C4-2B (cell line): ENCODE data around the gene OGG1.

Source experiments
- H3K27ac ChIP-seq: fragments of 450-650 bp; 2 replicates; pipeline ENCODE4 v1.5.1; 2017
- ZFX ChIP-seq: fragments of 450-650 bp; IDR thresholded peaks from 2 replicates; pipeline ENCODE4 v1.6.1; 2017
- TF ChIP-seq, protein P1 (sequence below): fragments of 450-650 bp; conservative IDR thresholded peaks from 2 replicates; pipeline ENCODE4 v1.5.1; 2017; ENCODE audit warnings: mild to moderate bottlenecking

Gene OGG1

DNA sequence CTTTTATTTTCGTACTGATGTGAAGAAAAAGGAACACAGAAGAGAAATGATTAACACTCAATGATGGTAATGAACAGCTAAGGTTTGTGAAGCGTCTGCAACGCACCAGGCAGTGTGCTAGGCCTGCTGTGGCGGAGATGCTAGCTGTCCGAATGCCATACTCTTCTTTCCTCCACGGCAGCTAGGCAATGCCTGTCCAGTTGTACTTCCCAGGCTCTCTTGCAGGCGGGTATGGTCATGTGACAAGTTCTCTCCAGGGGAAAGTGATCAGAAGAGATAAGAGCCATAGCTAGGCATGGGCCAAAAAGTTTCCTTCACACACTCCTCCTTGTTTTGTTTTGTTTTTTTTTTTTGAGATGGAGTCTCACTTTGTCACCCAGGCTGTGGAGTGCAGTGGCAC, 35.9 kb downstream of the OGG1 start:
- no peak overlapping the region for H3K27ac ChIP-seq
- TF ChIP-seq, protein P1, sequence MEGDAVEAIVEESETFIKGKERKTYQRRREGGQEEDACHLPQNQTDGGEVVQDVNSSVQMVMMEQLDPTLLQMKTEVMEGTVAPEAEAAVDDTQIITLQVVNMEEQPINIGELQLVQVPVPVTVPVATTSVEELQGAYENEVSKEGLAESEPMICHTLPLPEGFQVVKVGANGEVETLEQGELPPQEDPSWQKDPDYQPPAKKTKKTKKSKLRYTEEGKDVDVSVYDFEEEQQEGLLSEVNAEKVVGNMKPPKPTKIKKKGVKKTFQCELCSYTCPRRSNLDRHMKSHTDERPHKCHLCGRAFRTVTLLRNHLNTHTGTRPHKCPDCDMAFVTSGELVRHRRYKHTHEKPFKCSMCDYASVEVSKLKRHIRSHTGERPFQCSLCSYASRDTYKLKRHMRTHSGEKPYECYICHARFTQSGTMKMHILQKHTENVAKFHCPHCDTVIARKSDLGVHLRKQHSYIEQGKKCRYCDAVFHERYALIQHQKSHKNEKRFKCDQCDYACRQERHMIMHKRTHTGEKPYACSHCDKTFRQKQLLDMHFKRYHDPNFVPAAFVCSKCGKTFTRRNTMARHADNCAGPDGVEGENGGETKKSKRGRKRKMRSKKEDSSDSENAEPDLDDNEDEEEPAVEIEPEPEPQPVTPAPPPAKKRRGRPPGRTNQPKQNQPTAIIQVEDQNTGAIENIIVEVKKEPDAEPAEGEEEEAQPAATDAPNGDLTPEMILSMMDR, result no peak
- no peak for TF ChIP-seq ZFX

DNA sequence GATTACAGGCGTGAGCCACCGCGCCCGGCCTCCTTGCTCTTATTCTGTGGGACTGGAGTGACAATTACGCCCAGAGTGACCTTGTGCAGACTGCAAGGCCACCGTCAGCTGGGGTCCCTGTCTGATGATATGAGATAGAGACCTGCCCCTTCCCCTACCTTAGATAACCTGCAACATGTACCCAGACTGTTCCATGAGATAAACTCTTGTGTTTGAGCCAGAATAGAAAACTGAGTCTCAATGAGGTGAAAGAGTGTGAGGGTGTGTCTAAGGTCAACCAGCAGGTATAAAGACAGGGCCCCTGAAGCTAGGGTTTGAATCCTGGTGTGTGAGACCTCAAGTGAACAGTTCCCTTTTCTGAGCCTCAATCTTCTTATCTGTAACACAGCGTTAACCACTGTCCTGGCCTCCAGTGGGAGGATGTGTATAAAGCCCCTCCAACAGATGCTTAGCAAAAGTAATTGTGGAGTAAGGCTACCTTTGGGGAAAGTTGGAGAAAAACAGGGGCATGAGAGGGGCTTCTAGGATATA, 36.5 kb downstream of the OGG1 start:
- no peak for TF ChIP-seq ZFX
- TF ChIP-seq, protein P1, result no peak
- no peak overlapping the region for H3K27ac ChIP-seq

DNA sequence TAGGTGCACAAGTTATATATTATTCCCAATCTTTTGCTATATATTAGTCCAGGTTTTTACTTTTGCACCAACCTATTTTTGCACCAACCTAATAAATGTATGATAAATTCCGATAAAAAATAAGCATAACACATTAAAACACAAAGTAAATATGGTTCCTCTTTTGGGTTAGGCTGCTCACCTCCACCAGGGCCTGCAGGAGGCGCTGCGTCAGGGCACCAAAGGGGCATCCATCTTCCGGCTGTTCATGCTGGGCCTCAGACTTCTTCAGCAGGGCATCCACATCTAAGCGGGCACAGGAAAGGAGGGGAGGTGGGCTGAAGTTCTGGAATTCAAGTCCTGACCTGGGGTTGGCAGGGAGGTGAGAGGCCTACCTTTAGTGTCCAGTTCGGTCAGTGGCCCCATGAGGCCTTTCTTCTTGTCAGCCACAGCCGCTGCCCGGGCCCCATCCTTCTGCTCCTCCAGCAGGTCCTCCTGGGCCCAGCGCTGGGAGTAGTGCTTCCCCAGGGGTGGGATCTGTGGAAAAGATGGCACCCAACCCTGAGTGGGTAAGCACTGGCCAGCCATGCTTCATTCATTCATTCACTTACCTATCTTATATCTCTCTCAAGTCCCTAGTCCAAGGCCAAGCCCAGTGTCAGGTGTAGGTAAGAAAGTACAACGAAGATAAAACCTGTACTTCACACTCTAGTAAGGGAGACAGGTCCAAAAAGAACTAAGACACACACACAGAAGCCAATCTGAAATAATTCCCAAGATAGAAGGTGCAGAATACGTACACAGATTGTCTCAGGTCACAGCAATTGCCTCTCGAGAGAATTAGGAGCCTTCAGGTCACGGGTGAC, 37.3 kb downstream of the OGG1 start:
- TF ChIP-seq ZFX, result no peak
- TF ChIP-seq, protein P1, result peak; percentile 63; the same call in 1 of the 2 replicates
- no peak overlapping the region for H3K27ac ChIP-seq

DNA sequence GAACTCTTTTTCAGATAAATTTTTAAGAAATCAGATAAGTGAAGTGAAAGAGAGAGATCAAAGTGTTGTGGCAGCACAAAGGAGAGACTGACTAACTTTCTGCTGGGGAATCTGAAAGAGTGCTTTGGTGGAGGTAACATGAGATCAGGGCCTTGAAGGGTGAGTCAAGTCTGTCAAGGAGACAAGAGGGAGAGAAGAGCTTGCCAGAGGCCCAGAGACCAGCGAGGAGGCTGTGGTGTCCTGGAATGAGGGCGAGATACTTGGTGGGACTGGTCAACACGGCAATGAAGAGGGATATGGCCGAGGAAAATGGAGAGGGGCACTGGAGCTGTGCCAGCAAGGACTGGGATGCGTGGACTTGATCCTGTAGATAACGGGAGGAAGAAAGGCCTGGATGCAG, 38.0 kb downstream of the OGG1 start:
- no peak overlapping the region for H3K27ac ChIP-seq
- TF ChIP-seq, protein P1, result no peak
- TF ChIP-seq ZFX, result no peak

DNA sequence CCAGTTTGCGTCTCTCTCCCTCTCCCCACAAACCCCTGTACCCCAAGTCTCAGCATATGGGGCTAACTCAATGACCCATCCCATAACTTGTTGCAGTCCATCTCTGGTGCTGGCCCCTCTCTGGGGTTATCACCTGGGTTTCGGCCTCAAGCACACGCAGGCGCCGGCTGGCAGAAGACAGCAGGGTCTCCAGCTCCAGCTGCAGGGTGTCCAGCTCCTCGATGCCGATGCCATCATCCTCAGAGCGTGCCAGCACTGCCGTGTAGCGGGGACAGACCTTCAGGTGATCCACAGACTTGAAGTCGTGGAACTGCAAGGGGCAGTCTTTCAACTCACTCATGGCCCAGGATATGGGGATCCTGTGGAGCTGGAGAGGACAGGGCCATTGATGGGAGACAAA, 41.4 kb downstream of the OGG1 start:
- TF ChIP-seq ZFX, result no peak
- TF ChIP-seq, protein P1, result no peak
- H3K27ac ChIP-seq, result no peak overlapping the region; the same call in 1 of the 2 replicates

DNA sequence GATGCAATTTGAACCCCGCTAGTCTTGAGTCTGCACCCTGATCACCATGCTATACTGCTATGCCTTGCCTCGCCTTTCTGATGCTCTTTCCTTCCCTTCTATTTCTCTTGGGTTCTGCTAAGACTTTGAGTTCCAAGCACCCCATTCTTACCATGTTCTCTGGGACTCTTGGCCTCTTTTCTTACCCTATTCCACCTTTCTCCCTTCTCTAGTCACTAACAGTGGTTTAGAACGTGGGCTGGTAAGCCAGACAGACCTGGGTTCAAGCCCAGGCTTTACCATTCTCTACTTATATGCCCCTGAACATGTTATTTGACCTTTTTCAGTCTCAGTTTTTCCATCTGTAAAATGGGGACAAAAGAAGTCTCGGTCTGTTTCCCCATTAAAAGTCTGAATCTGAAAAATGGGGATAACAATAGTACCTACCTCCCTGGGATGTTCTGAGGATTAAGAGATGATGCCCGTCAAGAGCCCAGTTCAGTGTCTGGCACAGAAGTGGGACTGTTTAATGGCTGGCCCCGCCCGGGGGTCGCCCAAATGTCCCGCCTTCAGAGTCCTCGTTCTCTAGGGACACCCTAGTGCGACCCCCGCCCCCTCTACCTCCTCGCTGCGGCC, 42.1 kb downstream of the OGG1 start:
- TF ChIP-seq, protein P1, result no peak
- peak; percentile 47; the same call in 1 of the 2 replicates for TF ChIP-seq ZFX
- H3K27ac ChIP-seq, result peak overlapping the region; percentile 91
